Ascending aorta (tissue), 2 donors: ENCODE measurements around the gene C2orf92. TPM values are rescaled to one million over a fixed set of nuclear protein-coding genes. Genes with fewer than 3 reads are reported as not detected.

Experiments used
- DNase-seq, 2 donors: peaks; one replicate each; pipeline ENCODE4 v3.0.0-alpha.2; 2019; ENCODE audit warnings: low spot score in 2 of 2
- H3K27ac ChIP-seq, 2 donors: fragments of 200-600 bp; sonication (generic); one replicate each; pipeline ENCODE4 v1.5.1; 2016 to 2017; ENCODE audit warnings: mild to moderate bottlenecking in 1 of 2
- H3K27me3 ChIP-seq: fragments of 200-600 bp; sonication (generic); one replicate; pipeline ENCODE4 v1.5.1; 2017
- H3K36me3 ChIP-seq, 2 donors: fragments of 200-600 bp; sonication (generic); one replicate each; pipeline ENCODE4 v1.5.1; 2016
- H3K4me1 ChIP-seq, 2 donors: fragments of 200-600 bp; sonication (generic); one replicate each; pipeline ENCODE4 v1.5.1; 2016 to 2017; ENCODE audit warnings: mild to moderate bottlenecking in 1 of 2
- H3K4me3 ChIP-seq, 2 donors: fragments of 200-600 bp; sonication (generic); one replicate each; pipeline ENCODE4 v1.5.1; 2016 to 2017; ENCODE audit warnings: mild to moderate bottlenecking in 1 of 2
- H3K9me3 ChIP-seq, 2 donors: fragments of 200-600 bp; sonication (generic); one replicate each; pipeline ENCODE4 v1.5.1; 2016
- intact Hi-C: fragments of 100-400 bp; cut with DNase I; formaldehyde crosslinking; loops from one replicate; pipeline ENCODE4 v1.15.1; 2023
- total RNA-seq: library from RNA; depleted of rRNA; stranded (reverse); fragments of >200 nt; gene quantifications from one replicate; pipeline ENCODE4 v1.1.0, GENCODE V29; 2016
- TF ChIP-seq, protein P1 (sequence below), 3 experiments: fragments of 200-600 bp in 2 of 3; fragments of 450-650 bp in 1 of 3; sonication (generic) in 2 of 3; IDR thresholded peaks; one replicate each; pipeline ENCODE4 v1.5.1; 2016 to 2019; ENCODE audit warnings: antibody characterized with exemption in 3 of 3, mild to moderate bottlenecking in 1 of 3, moderate library complexity in 1 of 3

The C2orf92 gene
- total RNA-seq, 1 donor from 2014 or later = 4.6 TPM

DNA sequence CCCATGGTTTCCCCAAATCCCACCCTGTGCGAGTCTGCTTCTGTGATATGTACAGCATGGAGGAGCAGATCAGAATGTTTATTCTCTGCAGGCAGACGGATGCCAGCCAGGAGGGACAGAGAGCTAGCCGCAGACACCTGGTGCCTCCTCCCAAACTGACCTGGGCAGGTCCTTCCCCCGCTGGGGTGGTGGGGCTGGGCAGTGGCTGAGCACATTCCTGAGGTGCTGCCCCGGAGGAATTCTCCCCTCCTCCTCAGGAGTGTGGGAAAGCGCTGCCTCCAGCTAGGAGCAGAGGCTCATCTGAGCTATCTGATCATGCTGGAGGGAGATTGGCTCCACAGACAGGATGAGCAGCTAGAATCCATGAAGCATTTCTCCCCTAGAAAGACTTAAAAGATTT lies 21.7 kb downstream of the C2orf92 start:
- no peaks in the 10 kb centered on the region for H3K9me3 ChIP-seq
- TF ChIP-seq, protein P1, sequence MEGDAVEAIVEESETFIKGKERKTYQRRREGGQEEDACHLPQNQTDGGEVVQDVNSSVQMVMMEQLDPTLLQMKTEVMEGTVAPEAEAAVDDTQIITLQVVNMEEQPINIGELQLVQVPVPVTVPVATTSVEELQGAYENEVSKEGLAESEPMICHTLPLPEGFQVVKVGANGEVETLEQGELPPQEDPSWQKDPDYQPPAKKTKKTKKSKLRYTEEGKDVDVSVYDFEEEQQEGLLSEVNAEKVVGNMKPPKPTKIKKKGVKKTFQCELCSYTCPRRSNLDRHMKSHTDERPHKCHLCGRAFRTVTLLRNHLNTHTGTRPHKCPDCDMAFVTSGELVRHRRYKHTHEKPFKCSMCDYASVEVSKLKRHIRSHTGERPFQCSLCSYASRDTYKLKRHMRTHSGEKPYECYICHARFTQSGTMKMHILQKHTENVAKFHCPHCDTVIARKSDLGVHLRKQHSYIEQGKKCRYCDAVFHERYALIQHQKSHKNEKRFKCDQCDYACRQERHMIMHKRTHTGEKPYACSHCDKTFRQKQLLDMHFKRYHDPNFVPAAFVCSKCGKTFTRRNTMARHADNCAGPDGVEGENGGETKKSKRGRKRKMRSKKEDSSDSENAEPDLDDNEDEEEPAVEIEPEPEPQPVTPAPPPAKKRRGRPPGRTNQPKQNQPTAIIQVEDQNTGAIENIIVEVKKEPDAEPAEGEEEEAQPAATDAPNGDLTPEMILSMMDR (IDR thresholded peaks at IDR 0.05) = no peak
- no peaks in the 10 kb centered on the region for H3K4me1 ChIP-seq
- no peak overlapping the region for H3K27ac ChIP-seq
- DNase-seq = no peak
- H3K4me3 ChIP-seq = no peak overlapping the region
- no peaks in the 10 kb centered on the region for H3K36me3 ChIP-seq
- H3K27me3 ChIP-seq = no peaks in the 10 kb centered on the region
- intact Hi-C loops = loop anchor here (10.0 kb wide), 1 partner anchor 694 kb away; no protein-coding TSS in a partner anchor

DNA sequence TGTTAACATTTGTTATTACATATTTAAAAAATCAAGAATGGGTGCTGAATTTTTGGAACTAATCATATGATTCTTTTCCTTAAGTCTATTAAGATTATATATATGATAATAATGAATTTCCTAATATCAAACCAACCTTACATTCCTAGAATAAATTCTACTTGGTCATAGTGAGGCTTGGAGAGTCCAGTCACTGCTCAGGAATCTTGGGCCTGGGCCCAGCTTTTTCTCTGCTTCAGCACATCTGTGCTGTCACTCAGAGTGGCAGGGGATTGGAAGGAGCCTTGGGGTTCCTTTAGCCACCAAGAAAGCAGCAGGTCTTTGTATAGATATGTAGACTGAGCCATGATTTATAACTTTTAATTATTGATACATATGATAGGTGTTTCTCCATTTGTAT lies 24.0 kb downstream of the C2orf92 start:
- Histone ChIP-seq H3K27ac (no peak overlapping the region), H3K27me3 (no peaks in the 10 kb centered on the region), H3K9me3 (no peaks in the 10 kb centered on the region), H3K4me1 (peaks cover 0 to 2% of the 10 kb centered on the region in 2 donors), H3K36me3 (no peaks in the 10 kb centered on the region), H3K4me3 (no peak overlapping the region)
- no peak for DNase-seq
- intact Hi-C loops = loop anchor here (10.0 kb wide), 1 partner anchor 691 kb away; no protein-coding TSS in a partner anchor
- TF ChIP-seq, protein P1 (IDR thresholded peaks at IDR 0.05) = no peak

DNA sequence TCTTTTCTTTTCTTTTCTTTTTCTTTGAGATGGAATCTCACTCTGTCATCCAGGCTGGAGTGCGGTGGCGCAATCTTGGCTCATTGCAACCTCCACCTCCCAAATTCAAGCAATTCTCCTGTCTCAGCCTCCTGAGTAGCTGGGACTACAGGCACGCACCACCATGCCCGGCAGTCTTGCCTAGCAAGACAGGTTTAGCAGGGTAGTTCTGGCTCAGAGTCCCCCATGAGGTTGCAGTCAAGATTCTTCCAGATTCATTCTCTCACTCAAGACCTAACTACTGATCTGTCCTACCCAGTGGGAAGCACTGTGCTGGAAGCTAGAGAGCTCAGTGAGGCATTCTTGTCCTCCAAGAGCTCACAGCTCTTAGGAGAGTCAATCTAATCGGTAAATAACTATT lies 26.2 kb downstream of the C2orf92 start:
- Histone ChIP-seq H3K4me3 (no peak overlapping the region), H3K36me3 (no peaks in the 10 kb centered on the region), H3K27ac (no peak overlapping the region), H3K9me3 (no peaks in the 10 kb centered on the region), H3K4me1 (peaks cover 0 to 2% of the 10 kb centered on the region in 2 donors), H3K27me3 (no peaks in the 10 kb centered on the region)
- DNase-seq = no peak
- TF ChIP-seq, protein P1 (IDR thresholded peaks at IDR 0.05) = no peak
- intact Hi-C loops = loop anchor here (2.0 to 10.0 kb wide), 3 partner anchors 31 to 689 kb away; partner anchors contain the start of genes ACTR1B and COX5B

DNA sequence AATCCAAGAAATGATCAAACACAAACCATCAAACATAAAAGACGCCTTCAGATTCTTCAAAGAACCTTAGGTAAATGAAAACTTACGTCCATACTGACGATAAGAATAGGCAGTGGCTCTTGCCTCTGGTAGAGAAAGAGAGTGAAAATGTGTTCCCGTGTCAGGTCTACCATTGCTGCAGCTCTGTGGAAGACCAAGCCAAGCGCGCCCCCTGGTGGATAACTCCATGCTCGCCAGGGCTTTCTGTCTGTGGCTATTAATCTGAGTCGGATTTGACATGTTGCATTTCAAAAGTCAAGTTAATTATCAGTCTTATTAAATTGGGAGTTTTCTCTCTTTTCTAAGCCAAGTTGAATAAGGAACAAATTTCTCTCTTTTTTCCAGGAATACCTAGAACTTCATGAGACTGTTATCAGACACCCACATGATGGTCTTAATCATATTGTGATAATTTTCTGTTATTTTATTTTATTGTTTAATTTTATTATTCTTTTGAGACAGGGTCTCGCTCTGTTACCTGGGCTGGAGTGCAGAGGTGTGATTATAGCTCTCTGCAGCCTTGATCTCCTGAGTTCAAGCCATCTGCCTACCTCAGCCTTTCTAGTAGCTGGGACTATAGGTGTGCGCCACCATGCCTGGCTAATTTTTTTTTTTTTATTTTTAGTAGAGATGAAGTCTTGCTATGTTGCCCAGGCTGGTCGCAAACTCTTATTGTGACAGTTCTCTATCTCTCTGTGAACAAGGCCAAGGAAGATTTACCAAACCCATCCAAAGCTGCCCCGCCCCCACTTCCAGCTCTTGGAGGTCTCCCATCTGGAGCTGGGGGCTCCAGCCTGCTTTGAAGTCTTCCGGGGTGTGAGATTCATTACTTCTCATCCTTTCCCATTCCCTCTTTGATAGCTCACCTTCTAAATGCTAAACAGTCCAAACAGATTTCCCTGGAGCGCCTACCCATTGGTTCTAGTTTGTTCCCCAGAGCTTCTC lies 28.0 kb downstream of the C2orf92 start:
- TF ChIP-seq, protein P1 (IDR thresholded peaks at IDR 0.05) = peak; percentile 82 to 92 (median 91)

DNA sequence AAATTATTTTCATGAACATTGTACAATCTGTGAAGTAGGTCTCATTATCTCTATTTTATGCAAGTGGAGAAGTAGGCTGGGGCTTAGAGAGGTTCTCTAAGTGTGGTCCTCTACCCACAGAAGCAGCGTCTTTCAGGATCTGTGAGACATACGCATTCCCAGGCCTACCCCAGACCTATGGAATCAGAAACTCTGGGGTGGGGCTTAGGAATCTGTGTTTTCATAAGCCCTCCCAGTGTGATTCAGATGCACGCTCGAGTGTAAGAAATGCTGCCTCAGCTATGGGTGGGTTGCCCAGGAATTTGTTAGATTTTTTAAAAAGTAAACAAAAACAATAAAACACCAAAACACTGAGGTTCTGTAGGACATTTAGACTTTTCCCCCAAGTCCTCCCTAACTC lies 29.0 kb downstream of the C2orf92 start:
- Histone ChIP-seq H3K36me3 (no peaks in the 10 kb centered on the region), H3K9me3 (no peaks in the 10 kb centered on the region), H3K4me1 (peaks cover 0 to 2% of the 10 kb centered on the region in 2 donors), H3K27ac (no peak overlapping the region), H3K4me3 (no peak overlapping the region), H3K27me3 (no peaks in the 10 kb centered on the region)
- no peak for DNase-seq
- TF ChIP-seq, protein P1 (IDR thresholded peaks at IDR 0.05) = no peak
- intact Hi-C loops = loop anchor here (5.0 to 10.0 kb wide), 2 partner anchors 51 to 686 kb away; partner anchors contain the start of gene COX5B

More for the DNA sequence above, 28.0 kb downstream of the C2orf92 start:
- no peak overlapping the region for H3K27ac ChIP-seq
- no peaks in the 10 kb centered on the region for H3K36me3 ChIP-seq
- intact Hi-C loops = loop anchor here (1.0 to 10.0 kb wide), 4 partner anchors 33 to 687 kb away; partner anchors contain the start of genes ACTR1B and COX5B
- peaks cover 0 to 2% of the 10 kb centered on the region in 2 donors for H3K4me1 ChIP-seq
- DNase-seq = peak; percentile 28 to 95
- H3K4me3 ChIP-seq = no peak overlapping the region
- no peaks in the 10 kb centered on the region for H3K27me3 ChIP-seq
- H3K9me3 ChIP-seq = no peaks in the 10 kb centered on the region
